CD4-positive, alpha-beta T cell treated with Interleukin-6 for 4 hours (primary cell): ENCODE data around the gene ETS2.
"Not testable (repeated sequence)": the region's sequence is repeated elsewhere in the genome, so short reads cannot be mapped to it uniquely, and the experiment has no call there.

Experiments used
- DNase-seq: peaks from one replicate; pipeline ENCODE4 v3.0.0-alpha.2; 2020; ENCODE audit warnings: mixed read lengths

Gene ETS2

DNA sequence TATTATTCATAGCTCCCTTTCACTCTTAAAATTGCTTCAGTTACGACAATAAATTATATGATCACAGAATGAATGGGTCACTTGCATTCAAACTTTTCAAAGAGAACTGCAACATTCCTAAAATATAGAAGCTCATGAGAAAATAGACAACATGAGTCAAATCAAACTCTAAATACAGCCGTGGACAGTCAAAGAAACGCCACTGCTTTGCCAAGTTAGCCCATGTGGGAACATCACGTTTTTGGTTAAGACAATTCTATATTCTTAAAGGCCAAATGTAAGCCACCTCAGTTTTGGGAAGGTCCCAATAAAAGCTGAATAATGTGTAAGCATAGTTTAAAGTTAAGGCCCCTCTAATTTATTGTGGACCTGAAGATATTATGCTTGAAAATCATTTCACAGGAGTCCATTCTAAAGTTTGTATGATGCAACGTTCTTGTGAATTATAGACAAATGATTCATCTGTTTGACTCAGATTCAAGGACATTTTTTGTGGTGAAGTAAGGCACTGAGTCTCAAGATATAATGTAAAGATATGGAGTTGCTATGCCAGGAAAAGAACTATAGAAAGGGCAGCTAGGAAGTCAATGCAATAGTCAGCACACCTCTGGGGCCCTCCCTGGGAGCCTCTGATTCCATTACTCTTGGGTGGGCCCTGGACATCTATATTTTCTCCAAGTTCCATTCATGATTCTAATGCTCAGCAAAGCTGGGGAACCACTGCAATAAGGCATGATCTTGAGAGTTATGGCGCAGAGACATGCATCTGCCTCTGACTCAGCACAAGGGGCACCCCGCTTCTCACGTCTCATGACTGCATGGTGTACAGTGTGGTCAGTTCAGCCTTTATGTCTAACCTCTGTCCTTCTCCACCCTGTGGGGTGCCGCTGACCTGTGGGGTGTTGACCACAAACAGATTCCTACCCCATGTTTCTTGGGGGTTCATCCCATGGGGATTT is 33.9 kb downstream of the ETS2 start:
- DNase-seq = no peak

- DNase-seq = no peak
These were observed 34.9 kb downstream of the ETS2 start for GRCh38 chr21:38840456-38841300.

GRCh38 chr21:38841472-38841871 is 35.7 kb downstream of the ETS2 start:
- no peak for DNase-seq

DNA sequence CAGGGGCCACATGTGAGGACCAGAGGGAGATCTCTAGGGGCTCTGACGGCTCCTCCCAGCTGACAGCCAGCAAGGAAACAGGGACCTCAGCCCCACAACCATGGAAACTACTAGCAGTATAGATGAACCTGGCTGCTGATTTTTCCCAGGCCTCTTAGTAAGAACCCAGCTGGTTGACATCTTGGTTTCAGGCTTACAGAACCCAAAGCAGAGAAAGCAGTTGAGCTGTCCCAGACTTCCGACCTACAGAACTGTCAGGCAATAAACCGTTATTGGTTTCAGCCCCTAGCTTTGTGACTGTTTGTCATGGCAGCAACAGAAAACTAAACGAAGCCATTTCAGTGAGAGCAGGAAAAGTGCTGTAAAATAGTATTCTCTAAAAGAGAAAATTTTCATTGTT is 36.4 kb downstream of the ETS2 start:
- DNase-seq = no peak

DNA sequence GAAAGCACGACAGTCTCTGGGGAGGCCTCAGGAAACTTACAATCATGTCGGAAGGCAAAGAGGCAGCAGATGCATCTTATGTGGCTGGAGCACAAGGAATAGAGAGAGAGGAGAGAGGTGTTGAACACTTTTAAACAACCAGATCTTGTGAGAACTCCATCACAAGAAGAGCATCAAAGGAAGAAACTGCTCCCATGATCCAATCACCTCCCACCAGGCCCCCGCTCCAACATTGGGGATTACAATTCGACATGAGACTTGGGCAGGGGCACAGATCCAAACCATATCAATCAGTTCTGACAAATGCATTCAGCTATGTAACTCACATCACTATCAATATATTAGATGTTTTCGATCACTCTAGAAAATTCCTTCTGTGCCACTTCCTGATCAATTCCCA is 37.6 kb downstream of the ETS2 start:
- no peak for DNase-seq

DNA sequence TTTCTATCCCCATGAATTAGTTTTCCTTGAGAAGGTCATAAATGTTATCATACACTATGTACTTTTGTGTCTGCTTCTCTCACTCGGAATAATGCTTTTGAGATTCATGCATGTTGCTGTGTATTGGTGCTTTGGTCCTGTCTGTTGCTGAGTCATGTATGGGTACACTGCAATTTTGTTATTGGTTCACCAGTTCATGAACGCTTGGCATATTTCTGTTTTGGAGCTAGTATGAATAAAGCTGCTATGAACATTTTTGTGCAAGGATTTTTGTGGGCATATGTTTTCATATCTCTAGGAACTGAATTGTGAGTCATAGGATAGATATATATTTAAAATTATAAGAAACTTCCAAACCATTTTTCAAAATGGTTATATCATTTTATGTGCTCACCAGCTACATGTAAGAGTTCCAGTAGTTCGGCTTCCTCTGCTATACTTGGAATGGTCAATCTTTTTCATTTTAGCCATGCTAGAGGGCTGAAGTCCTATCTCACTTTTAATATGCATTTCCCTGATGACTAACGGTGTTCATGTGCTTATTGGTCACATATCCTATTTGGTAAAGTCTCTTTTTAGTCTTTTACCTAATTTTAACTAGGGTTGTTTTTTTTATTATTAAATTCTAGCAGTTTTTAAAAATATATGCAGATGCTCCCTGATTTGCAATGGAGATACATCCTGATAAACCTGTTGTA is 38.2 kb downstream of the ETS2 start:
- DNase-seq = no peak

- not testable (repeated sequence) for DNase-seq
These were observed 39.6 kb downstream of the ETS2 start for GRCh38 chr21:38845374-38845773.

GRCh38 chr21:38847556-38847955 is 41.8 kb downstream of the ETS2 start:
- no peak for DNase-seq

GRCh38 chr21:38848187-38848609 is 42.5 kb downstream of the ETS2 start:
- DNase-seq = no peak

DNA sequence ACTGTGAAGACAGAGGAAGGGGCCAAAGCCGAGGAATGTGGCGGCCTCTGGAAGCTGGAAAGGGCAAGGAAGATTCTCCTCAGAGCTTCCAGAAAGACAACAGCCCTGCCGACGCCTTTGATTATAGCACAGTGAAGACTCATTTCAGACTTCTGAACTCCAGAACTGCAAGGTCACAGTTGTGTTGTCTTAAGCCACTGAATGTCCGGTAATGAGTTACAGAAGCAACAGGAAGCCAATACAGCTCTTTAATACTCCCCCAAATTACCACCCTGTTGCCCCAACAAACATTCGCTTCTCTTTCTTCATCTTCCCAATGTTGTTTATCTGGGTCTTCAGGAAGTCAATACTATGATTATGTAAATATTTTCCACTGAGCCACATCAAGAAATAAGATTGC is 44.0 kb downstream of the ETS2 start:
- no peak for DNase-seq

GRCh38 chr21:38850277-38850951 is 44.7 kb downstream of the ETS2 start:
- DNase-seq = no peak

DNA sequence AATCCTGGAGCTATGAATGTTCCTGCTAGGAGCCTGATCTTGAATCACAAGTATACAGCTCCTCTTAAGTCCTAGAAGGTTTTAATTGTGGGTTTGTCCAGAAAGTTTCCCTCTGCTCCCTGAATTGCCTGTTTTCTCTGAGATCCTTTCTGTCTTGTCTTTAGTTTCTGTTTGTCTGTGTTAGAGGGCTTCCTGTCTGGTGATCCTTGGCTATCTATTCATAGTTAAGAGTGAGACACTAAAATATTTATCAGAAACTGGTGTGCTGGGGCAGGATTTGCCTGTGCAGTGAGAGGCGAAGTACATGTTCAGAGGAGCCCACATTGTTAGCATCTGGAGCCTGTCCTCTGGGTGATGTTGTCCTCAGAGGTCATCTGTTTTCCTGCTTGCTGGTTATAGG is 45.4 kb downstream of the ETS2 start:
- no peak for DNase-seq

DNA sequence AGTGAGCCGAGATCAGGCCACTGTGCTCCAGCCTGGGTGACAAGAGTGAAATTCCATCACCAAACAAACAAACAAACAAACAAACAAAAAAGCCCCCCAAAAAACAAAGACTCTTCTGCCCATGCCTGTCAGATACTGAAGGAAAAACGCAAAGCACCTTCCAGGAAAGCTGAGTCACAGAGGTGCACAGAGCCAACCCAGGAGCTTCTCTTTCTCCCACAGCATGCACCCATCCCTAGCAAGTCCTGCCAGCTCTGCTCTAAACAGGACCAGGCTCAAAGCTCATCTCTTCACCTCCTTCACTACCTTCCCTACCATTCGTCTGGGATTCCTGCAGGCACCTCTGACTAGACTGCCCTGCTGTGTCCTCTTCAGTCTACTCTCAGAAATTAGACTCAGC is 46.5 kb downstream of the ETS2 start:
- no peak for DNase-seq

DNA sequence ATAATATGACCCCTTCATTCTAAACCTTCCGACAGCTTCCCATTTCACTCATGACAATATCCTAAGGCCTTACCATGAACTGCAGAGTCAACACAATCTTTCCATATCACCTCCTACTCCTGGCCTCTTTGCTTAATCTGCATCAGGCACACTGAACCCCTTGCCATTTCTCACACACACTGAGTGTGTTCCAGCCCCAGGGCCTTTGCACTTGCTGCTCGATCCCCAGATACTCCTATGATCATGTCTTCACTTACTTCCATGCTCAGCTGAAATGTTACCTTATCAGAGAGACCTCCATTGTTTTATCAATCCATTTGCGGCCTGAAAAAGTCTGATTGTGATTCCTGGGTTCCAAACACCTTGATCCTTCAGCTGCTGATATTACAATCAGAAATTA is 47.0 kb downstream of the ETS2 start:
- DNase-seq = no peak

- DNase-seq = no peak
These were observed 47.7 kb downstream of the ETS2 start for GRCh38 chr21:38853421-38853919.

DNA sequence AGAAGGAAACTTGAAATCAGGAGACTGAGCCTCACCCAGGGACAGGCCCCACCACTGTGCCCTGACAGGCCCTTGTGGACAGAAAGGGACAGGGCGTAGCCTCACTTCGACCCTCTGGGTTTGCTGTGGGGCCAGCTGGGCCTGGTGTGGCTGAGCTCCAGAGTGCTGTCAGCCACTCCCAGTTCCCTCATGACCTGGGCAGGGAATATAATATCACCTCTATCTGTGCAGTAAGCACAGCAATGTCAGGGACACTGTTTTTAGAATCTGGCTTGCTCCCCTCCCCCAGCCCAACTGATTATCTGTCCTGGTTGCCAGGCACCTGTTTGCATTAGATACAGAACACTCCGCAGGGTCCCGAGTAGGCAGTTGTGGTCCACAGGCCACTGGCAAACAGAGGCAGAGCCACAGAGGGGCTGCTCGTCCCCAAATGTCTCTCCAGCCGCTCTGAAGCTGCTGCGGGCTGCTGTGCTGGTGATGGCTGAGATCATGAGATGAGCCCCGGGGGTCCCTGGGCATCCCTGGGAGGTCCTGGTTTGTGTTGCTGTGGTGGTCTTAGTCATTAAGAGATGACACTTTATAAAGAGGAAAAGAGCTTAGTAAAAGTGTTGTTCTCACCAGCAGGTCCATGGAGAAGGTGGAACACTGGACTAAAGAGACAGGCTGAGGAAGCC is 51.6 kb downstream of the ETS2 start:
- no peak for DNase-seq

- DNase-seq = no peak
These were observed 52.5 kb downstream of the ETS2 start for GRCh38 chr21:38858026-38858811.

DNA sequence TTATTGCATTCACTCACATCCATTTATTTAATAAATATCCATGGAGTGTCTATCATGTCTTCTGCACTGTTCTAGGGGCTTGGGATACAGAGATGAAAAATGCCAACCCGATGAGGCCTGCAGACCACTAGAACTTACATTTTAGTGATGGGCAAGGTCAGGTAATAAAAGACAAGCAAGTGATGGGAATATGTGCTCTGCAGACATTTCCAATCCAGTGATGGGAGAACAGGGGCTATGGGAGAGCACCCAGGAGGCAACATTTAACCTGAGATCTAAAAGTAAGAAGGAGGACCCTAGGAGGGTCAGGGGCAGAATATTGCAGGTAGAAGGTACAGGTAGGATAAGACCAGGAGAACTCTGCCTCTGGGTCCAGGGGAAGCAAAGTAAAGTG is 53.1 kb downstream of the ETS2 start:
- DNase-seq = no peak

DNA sequence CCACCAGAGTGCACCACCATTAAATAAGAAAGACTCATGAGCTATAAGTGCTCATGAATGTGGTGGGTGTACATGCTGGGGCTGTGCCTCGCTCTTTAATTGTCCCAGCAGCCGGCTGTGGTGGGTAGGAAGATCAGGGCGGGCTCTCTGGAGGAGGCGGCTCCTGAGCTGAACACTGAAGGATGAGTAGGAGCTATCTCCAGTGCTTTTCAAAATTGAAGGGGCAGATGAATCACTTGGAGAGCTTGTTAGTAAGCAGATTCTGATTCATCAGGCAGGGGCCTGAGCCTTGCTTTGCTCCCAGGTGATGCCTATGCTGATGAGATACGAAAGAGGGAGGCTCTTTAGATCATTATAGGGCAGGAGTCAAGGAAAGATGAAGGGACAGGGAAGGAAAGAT is 54.1 kb downstream of the ETS2 start:
- DNase-seq = no peak

GRCh38 chr21:38861056-38861455 is 55.3 kb downstream of the ETS2 start:
- no peak for DNase-seq
